GM23338 (cell line): ENCODE results near the gene TYMP. TPM values are rescaled to one million over a fixed set of nuclear protein-coding genes. Genes with fewer than 3 reads are reported as not detected.

ENCODE experiments used
- ATAC-seq: fragments of 200-7000 bp; cut with Tn5 transposase; 3 replicates; pipeline ENCODE4 v1.9.1; 2020
- DNase-seq: peaks from one replicate; pipeline ENCODE4 v3.0.0-alpha.2; 2015; ENCODE audit warnings: low spot score
- H2AFZ ChIP-seq: fragments of 200-600 bp; sonication (generic); 2 replicates; pipeline ENCODE4 v1.8.0; 2016; ENCODE audit warnings: antibody characterized with exemption, mild to moderate bottlenecking, moderate library complexity
- H3F3A ChIP-seq: fragments of 200-600 bp; sonication (generic); replicated peaks from 2 replicates; pipeline ENCODE4 v1.8.0; 2017; ENCODE audit warnings: antibody characterized with exemption, mixed run types, low read depth
- H3K27ac ChIP-seq: fragments of 200-600 bp; sonication (generic); 2 replicates; pipeline ENCODE4 v1.6.1; 2016; ENCODE audit warnings: low read depth
- H3K27me3 ChIP-seq: fragments of 200-600 bp; sonication (generic); 2 replicates; pipeline ENCODE4 v1.8.0; 2016; ENCODE audit warnings: mild to moderate bottlenecking, mixed run types, moderate library complexity; ENCODE audit not compliant: insufficient read depth
- H3K36me3 ChIP-seq: fragments of 200-600 bp; sonication (generic); 2 replicates; pipeline ENCODE4 v1.8.0; 2016; ENCODE audit warnings: mild to moderate bottlenecking; ENCODE audit not compliant: insufficient read depth
- H3K4me1 ChIP-seq: fragments of 200-600 bp; sonication (generic); 2 replicates; pipeline ENCODE4 v1.8.0; 2016; ENCODE audit warnings: mild to moderate bottlenecking, moderate library complexity; ENCODE audit not compliant: insufficient read depth
- H3K4me2 ChIP-seq: fragments of 200-600 bp; sonication (generic); 2 replicates; pipeline ENCODE4 v1.7.1; 2017; ENCODE audit warnings: mixed run types
- H3K4me3 ChIP-seq: fragments of 200-600 bp; sonication (generic); 2 replicates; pipeline ENCODE4 v1.6.1; 2016; ENCODE audit warnings: mixed run types
- H3K79me2 ChIP-seq: fragments of 200-600 bp; sonication (generic); replicated peaks from 2 replicates; pipeline ENCODE4 v1.8.0; 2017; ENCODE audit warnings: mild to moderate bottlenecking; ENCODE audit not compliant: insufficient read depth
- H3K9me2 ChIP-seq: fragments of 200-600 bp; sonication (generic); 2 replicates; pipeline ENCODE4 v1.8.0; 2017; ENCODE audit not compliant: insufficient read depth
- H4K20me1 ChIP-seq: fragments of 200-600 bp; sonication (generic); replicated peaks from 2 replicates; pipeline ENCODE4 v1.8.0; 2017; ENCODE audit warnings: mild to moderate bottlenecking; ENCODE audit not compliant: insufficient read depth
- H3K27ac Mint-ChIP-seq: 2 replicates; pipeline ENCODE4 v1.8.0; 2020; ENCODE audit warnings: inconsistent platforms, mild to moderate bottlenecking, moderate library complexity, mixed read lengths
- H3K27me3 Mint-ChIP-seq: 3 replicates; pipeline ENCODE4 v1.8.0; 2022; ENCODE audit warnings: low read depth, mild to moderate bottlenecking, moderate library complexity, mixed read lengths, inconsistent platforms; ENCODE audit not compliant: insufficient read depth, poor library complexity
- H3K36me3 Mint-ChIP-seq: 3 replicates; pipeline ENCODE4 v1.8.0; 2021; ENCODE audit warnings: low read depth, mild to moderate bottlenecking, inconsistent platforms, moderate library complexity, mixed read lengths
- H3K4me1 Mint-ChIP-seq: 3 replicates; pipeline ENCODE4 v1.8.0; 2020; ENCODE audit warnings: mild to moderate bottlenecking, inconsistent platforms, mixed read lengths
- H3K4me3 Mint-ChIP-seq: 3 replicates; pipeline ENCODE4 v1.8.0; 2021; ENCODE audit warnings: moderate library complexity, mild to moderate bottlenecking, inconsistent platforms, mixed read lengths
- H3K9me3 Mint-ChIP-seq: 3 replicates; pipeline ENCODE4 v1.8.0; 2020; ENCODE audit warnings: moderate library complexity, mild to moderate bottlenecking, inconsistent platforms, mixed read lengths
- CREB1 ChIP-seq: fragments of 250-450 bp; sonication (Bioruptor Pico); IDR thresholded peaks from 2 replicates; pipeline ENCODE4 v1.5.0; 2020; ENCODE audit warnings: low read depth, mild to moderate bottlenecking, moderate library complexity
- EZH2 ChIP-seq: fragments of 200-600 bp; sonication (generic); IDR thresholded peaks from one replicate; pipeline ENCODE4 v1.8.0; 2017; ENCODE audit warnings: antibody characterized with exemption, mild to moderate bottlenecking, low read depth; ENCODE audit not compliant: unreplicated experiment
- EZH2phosphoT487 ChIP-seq: fragments of 200-600 bp; sonication (generic); IDR thresholded peaks from one replicate; pipeline ENCODE4 v1.8.1; 2018; ENCODE audit warnings: antibody characterized with exemption; ENCODE audit not compliant: unreplicated experiment
- JUNB ChIP-seq: IDR thresholded peaks from one replicate; pipeline ENCODE4 v1.6.1; 2016; ENCODE audit warnings: antibody characterized with exemption; ENCODE audit not compliant: unreplicated experiment
- NANOG ChIP-seq: IDR thresholded peaks from 2 replicates; pipeline ENCODE4 v1.6.1; 2016; ENCODE audit warnings: antibody characterized with exemption, borderline replicate concordance
- STAT1 ChIP-seq: IDR thresholded peaks from one replicate; pipeline ENCODE4 v1.6.1; 2016; ENCODE audit warnings: antibody characterized with exemption; ENCODE audit not compliant: unreplicated experiment
- ZNF114 ChIP-seq: fragments of 250-450 bp; sonication (Bioruptor Pico); IDR thresholded peaks from 2 replicates; pipeline ENCODE4 v1.5.0; 2020; ENCODE audit warnings: mild to moderate bottlenecking, moderate library complexity
- ZNF331 ChIP-seq: fragments of 250-450 bp; sonication (Bioruptor Pico); IDR thresholded peaks from 2 replicates; pipeline ENCODE4 v1.5.0; 2020; ENCODE audit warnings: low read depth, mild to moderate bottlenecking, moderate library complexity
- polyA plus RNA-seq: library from polyadenylated mRNA; unstranded; fragments of >200 nt; fragmentation: Nextera tagmentation; extraction: Ambion mirVana; gene quantifications from 2 replicates; pipeline ENCODE4 v1.2.1, GENCODE V29; 2016
- total RNA-seq: library from RNA; depleted of rRNA; stranded (reverse); fragments of >200 nt; shearing (Covaris generic); gene quantifications from 2 replicates; pipeline ENCODE4 v1.2.3, GENCODE V29; 2014
- TF ChIP-seq, protein P1 (sequence below): IDR thresholded peaks from one replicate; pipeline ENCODE4 v1.6.1; 2018; ENCODE audit warnings: antibody characterized with exemption; ENCODE audit not compliant: unreplicated experiment
- TF ChIP-seq, protein P2 (sequence below): fragments of 250-450 bp; sonication (Bioruptor Pico); IDR thresholded peaks from 2 replicates; pipeline ENCODE4 v1.5.0; 2020; ENCODE audit warnings: mild to moderate bottlenecking, moderate library complexity
- TF ChIP-seq, protein P3 (sequence below), 2 experiments: fragments of 200-600 bp in 1 of 2; sonication (generic) in 1 of 2; conservative IDR thresholded peaks; 2 replicates each; pipeline versions ENCODE4 v1.5.1 to v1.6.1; 2016 to 2017; ENCODE audit warnings: antibody characterized with exemption in 2 of 2, low read depth in 2 of 2, mild to moderate bottlenecking in 2 of 2, moderate library complexity in 1 of 2
- TF ChIP-seq, protein P4 (sequence below): IDR thresholded peaks from 2 replicates; pipeline ENCODE4 v1.6.1; 2016; ENCODE audit warnings: antibody characterized with exemption

Gene TYMP
- total and polyA plus RNA-seq, 2 experiments from 2014 or later, result 0.28 to 1.8 TPM

DNA sequence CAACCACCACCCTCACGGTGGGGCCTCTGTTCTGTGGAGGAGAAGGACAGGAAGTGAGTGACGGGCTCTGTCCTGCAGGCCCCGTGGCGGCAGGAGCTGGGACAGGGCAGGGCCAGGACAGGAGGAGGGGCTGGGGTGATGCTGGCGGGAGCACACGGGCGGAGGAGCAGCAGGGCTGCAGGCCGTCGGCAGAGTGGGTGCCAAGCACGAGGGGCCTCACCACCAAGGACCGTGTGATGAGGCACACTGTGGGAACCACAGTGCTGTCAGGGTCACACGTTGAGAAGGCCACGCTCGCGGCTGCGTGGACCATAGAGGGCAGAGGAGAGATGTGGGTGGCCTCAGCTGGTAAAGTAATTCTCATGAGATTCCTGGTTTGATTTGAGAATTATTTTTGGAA lies 12.9 kb downstream of the TYMP start:
- H3K4me3 Mint-ChIP-seq, result no peak overlapping the region
- no peaks in the 10 kb centered on the region; the same call in 2 of the 3 replicates for H3K4me1 Mint-ChIP-seq
- TF ChIP-seq EZH2phosphoT487 (no peak), NANOG (no peak), JUNB (no peak), STAT1 (no peak), EZH2 (no peak), ZNF114 (CRISPR knock-in tag) (no peak), ZNF331 (CRISPR knock-in tag) (no peak), CREB1 (CRISPR knock-in tag) (no peak)
- TF ChIP-seq, protein P1, sequence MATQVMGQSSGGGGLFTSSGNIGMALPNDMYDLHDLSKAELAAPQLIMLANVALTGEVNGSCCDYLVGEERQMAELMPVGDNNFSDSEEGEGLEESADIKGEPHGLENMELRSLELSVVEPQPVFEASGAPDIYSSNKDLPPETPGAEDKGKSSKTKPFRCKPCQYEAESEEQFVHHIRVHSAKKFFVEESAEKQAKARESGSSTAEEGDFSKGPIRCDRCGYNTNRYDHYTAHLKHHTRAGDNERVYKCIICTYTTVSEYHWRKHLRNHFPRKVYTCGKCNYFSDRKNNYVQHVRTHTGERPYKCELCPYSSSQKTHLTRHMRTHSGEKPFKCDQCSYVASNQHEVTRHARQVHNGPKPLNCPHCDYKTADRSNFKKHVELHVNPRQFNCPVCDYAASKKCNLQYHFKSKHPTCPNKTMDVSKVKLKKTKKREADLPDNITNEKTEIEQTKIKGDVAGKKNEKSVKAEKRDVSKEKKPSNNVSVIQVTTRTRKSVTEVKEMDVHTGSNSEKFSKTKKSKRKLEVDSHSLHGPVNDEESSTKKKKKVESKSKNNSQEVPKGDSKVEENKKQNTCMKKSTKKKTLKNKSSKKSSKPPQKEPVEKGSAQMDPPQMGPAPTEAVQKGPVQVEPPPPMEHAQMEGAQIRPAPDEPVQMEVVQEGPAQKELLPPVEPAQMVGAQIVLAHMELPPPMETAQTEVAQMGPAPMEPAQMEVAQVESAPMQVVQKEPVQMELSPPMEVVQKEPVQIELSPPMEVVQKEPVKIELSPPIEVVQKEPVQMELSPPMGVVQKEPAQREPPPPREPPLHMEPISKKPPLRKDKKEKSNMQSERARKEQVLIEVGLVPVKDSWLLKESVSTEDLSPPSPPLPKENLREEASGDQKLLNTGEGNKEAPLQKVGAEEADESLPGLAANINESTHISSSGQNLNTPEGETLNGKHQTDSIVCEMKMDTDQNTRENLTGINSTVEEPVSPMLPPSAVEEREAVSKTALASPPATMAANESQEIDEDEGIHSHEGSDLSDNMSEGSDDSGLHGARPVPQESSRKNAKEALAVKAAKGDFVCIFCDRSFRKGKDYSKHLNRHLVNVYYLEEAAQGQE, result no peak
- TF ChIP-seq, protein P2, sequence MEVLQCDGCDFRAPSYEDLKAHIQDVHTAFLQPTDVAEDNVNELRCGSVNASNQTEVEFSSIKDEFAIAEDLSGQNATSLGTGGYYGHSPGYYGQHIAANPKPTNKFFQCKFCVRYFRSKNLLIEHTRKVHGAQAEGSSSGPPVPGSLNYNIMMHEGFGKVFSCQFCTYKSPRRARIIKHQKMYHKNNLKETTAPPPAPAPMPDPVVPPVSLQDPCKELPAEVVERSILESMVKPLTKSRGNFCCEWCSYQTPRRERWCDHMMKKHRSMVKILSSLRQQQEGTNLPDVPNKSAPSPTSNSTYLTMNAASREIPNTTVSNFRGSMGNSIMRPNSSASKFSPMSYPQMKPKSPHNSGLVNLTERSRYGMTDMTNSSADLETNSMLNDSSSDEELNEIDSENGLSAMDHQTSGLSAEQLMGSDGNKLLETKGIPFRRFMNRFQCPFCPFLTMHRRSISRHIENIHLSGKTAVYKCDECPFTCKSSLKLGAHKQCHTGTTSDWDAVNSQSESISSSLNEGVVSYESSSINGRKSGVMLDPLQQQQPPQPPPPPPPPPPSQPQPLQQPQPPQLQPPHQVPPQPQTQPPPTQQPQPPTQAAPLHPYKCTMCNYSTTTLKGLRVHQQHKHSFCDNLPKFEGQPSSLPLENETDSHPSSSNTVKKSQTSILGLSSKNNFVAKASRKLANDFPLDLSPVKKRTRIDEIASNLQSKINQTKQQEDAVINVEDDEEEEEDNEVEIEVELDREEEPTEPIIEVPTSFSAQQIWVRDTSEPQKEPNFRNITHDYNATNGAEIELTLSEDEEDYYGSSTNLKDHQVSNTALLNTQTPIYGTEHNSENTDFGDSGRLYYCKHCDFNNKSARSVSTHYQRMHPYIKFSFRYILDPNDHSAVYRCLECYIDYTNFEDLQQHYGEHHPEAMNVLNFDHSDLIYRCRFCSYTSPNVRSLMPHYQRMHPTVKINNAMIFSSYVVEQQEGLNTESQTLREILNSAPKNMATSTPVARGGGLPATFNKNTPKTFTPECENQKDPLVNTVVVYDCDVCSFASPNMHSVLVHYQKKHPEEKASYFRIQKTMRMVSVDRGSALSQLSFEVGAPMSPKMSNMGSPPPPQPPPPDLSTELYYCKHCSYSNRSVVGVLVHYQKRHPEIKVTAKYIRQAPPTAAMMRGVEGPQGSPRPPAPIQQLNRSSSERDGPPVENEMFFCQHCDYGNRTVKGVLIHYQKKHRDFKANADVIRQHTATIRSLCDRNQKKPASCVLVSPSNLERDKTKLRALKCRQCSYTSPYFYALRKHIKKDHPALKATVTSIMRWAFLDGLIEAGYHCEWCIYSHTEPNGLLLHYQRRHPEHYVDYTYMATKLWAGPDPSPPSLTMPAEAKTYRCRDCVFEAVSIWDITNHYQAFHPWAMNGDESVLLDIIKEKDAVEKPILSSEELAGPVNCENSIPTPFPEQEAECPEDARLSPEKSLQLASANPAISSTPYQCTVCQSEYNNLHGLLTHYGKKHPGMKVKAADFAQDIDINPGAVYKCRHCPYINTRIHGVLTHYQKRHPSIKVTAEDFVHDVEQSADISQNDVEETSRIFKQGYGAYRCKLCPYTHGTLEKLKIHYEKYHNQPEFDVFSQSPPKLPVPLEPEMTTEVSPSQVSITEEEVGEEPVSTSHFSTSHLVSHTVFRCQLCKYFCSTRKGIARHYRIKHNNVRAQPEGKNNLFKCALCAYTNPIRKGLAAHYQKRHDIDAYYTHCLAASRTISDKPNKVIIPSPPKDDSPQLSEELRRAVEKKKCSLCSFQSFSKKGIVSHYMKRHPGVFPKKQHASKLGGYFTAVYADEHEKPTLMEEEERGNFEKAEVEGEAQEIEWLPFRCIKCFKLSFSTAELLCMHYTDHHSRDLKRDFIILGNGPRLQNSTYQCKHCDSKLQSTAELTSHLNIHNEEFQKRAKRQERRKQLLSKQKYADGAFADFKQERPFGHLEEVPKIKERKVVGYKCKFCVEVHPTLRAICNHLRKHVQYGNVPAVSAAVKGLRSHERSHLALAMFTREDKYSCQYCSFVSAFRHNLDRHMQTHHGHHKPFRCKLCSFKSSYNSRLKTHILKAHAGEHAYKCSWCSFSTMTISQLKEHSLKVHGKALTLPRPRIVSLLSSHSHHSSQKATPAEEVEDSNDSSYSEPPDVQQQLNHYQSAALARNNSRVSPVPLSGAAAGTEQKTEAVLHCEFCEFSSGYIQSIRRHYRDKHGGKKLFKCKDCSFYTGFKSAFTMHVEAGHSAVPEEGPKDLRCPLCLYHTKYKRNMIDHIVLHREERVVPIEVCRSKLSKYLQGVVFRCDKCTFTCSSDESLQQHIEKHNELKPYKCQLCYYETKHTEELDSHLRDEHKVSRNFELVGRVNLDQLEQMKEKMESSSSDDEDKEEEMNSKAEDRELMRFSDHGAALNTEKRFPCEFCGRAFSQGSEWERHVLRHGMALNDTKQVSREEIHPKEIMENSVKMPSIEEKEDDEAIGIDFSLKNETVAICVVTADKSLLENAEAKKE (CRISPR knock-in tag), result no peak
- TF ChIP-seq, protein P3, sequence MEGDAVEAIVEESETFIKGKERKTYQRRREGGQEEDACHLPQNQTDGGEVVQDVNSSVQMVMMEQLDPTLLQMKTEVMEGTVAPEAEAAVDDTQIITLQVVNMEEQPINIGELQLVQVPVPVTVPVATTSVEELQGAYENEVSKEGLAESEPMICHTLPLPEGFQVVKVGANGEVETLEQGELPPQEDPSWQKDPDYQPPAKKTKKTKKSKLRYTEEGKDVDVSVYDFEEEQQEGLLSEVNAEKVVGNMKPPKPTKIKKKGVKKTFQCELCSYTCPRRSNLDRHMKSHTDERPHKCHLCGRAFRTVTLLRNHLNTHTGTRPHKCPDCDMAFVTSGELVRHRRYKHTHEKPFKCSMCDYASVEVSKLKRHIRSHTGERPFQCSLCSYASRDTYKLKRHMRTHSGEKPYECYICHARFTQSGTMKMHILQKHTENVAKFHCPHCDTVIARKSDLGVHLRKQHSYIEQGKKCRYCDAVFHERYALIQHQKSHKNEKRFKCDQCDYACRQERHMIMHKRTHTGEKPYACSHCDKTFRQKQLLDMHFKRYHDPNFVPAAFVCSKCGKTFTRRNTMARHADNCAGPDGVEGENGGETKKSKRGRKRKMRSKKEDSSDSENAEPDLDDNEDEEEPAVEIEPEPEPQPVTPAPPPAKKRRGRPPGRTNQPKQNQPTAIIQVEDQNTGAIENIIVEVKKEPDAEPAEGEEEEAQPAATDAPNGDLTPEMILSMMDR (conservative IDR thresholded peaks at IDR 0.05; ENCODE audit: low read depth in 2 of 2), result no peak
- TF ChIP-seq, protein P4, sequence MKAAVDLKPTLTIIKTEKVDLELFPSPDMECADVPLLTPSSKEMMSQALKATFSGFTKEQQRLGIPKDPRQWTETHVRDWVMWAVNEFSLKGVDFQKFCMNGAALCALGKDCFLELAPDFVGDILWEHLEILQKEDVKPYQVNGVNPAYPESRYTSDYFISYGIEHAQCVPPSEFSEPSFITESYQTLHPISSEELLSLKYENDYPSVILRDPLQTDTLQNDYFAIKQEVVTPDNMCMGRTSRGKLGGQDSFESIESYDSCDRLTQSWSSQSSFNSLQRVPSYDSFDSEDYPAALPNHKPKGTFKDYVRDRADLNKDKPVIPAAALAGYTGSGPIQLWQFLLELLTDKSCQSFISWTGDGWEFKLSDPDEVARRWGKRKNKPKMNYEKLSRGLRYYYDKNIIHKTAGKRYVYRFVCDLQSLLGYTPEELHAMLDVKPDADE, result no peak

More for the DNA sequence above, 12.9 kb downstream of the TYMP start:
- Histone ChIP-seq H3K27me3 (no peaks in the 10 kb centered on the region), H3K36me3 (no peaks in the 10 kb centered on the region; the same call in 1 of the 2 replicates), H4K20me1 (peaks cover 17% of the 10 kb centered on the region; the same call in 1 of the 2 replicates), H3F3A (no peaks in the 10 kb centered on the region), H3K4me2 (no peak overlapping the region), H3K4me3 (no peak overlapping the region), H3K27ac (no peak overlapping the region), H3K4me1 (no peaks in the 10 kb centered on the region), H2AFZ (no peak overlapping the region), H3K79me2 (peaks cover 35% of the 10 kb centered on the region), H3K9me2 (no peaks in the 10 kb centered on the region)
- peaks cover 8% of the 10 kb centered on the region for H3K27me3 Mint-ChIP-seq
- H3K36me3 Mint-ChIP-seq, result peaks cover 13% of the 10 kb centered on the region
- no peak for DNase-seq
- no peak overlapping the region for H3K27ac Mint-ChIP-seq
- ATAC-seq, result no peak
- H3K9me3 Mint-ChIP-seq, result no peaks in the 10 kb centered on the region; the same call in 2 of the 3 replicates
